IPS DF 19.7 (cell line): Measurements from ENCODE around the gene UBASH3A.
"Not testable (repeated sequence)": the region's sequence is repeated elsewhere in the genome, so short reads cannot be mapped to it uniquely, and the experiment has no call there.

Experiments used
- DNase-seq: peaks from one replicate; pipeline ENCODE4 v3.0.0-alpha.2; 2013; ENCODE audit warnings: low read depth, low spot score

UBASH3A gene

GRCh38 chr21:42390193-42390592 lies 13.5 kb upstream of the UBASH3A start:
- DNase-seq: no peak

GRCh38 chr21:42390696-42391095 lies 13.0 kb upstream of the UBASH3A start:
- no peak for DNase-seq

GRCh38 chr21:42391297-42391696 lies 12.4 kb upstream of the UBASH3A start:
- DNase-seq: no peak

- DNase-seq: no peak
These were observed 10.8 kb upstream of the UBASH3A start for GRCh38 chr21:42392731-42393442.

- no peak for DNase-seq
These were observed 10.2 kb upstream of the UBASH3A start for GRCh38 chr21:42393443-42393950.

GRCh38 chr21:42395302-42395701 lies 8.4 kb upstream of the UBASH3A start:
- no peak for DNase-seq

- no peak for DNase-seq
These were observed 7.6 kb upstream of the UBASH3A start, which contains the start of gene TMPRSS3 for GRCh38 chr21:42395905-42396651. TSS of gene TMPRSS3 (minus strand) at chr21:42396052. CDS start at chr21:42395417, 635 bp downstream.

GRCh38 chr21:42396799-42397745 lies 6.6 kb upstream of the UBASH3A start:
- no peak for DNase-seq

GRCh38 chr21:42397746-42398394 lies 5.8 kb upstream of the UBASH3A start:
- no peak for DNase-seq

- DNase-seq: no peak
These were observed 5.2 kb upstream of the UBASH3A start for GRCh38 chr21:42398436-42399028.

- no peak for DNase-seq
These were observed 3.2 kb upstream of the UBASH3A start for GRCh38 chr21:42400525-42400924.

- DNase-seq: no peak
These were observed 2.5 kb upstream of the UBASH3A start for GRCh38 chr21:42401154-42401553.

GRCh38 chr21:42401820-42402251 lies 1.9 kb upstream of the UBASH3A start:
- no peak for DNase-seq

GRCh38 chr21:42404539-42404938 lies 837 bp downstream of the UBASH3A start:
- no peak for DNase-seq

- DNase-seq: no peak
These were observed 1.6 kb downstream of the UBASH3A start for GRCh38 chr21:42405064-42406013.

- no peak for DNase-seq
These were observed 2.5 kb downstream of the UBASH3A start for GRCh38 chr21:42406201-42406621.

- DNase-seq: no peak
These were observed 3.2 kb downstream of the UBASH3A start for GRCh38 chr21:42406866-42407265.

GRCh38 chr21:42407476-42407875 lies 3.8 kb downstream of the UBASH3A start:
- no peak for DNase-seq

- DNase-seq: not testable (repeated sequence)
These were observed 5.0 kb downstream of the UBASH3A start for GRCh38 chr21:42408718-42409117.

- no peak for DNase-seq
These were observed 5.7 kb downstream of the UBASH3A start for GRCh38 chr21:42409366-42409765.
